Prostate gland (tissue), 2 donors: ENCODE results near the gene SH3TC1. TPM values are rescaled to one million over a fixed set of nuclear protein-coding genes. Genes with fewer than 3 reads are reported as not detected.

Source experiments
- DNase-seq: peaks from one replicate; pipeline ENCODE4 v3.0.0-alpha.2; 2019; ENCODE audit warnings: low spot score
- H3K27ac ChIP-seq, 2 donors: fragments of 200-600 bp; sonication (generic); 2 replicates each; pipeline ENCODE4 v1.5.1; 2017 to 2019
- H3K27me3 ChIP-seq: fragments of 200-600 bp; sonication (generic); replicated peaks from 2 replicates; pipeline ENCODE4 v1.5.1; 2019; ENCODE audit not compliant: insufficient read depth
- H3K36me3 ChIP-seq, 2 donors: fragments of 200-600 bp; sonication (generic); 1 replicate in 1 of 2; 2 replicates in 1 of 2; pipeline versions ENCODE4 v1.5.1 to v1.8.1; 2017 to 2019
- H3K4me1 ChIP-seq: fragments of 200-600 bp; sonication (generic); replicated peaks from 2 replicates; pipeline ENCODE4 v1.5.1; 2019
- H3K4me3 ChIP-seq, 2 donors: fragments of 200-600 bp; sonication (generic); 2 replicates each; pipeline ENCODE4 v1.5.1; 2017 to 2019
- H3K9me3 ChIP-seq: fragments of 200-600 bp; sonication (generic); 2 replicates; pipeline ENCODE4 v1.5.1; 2017
- POLR2A ChIP-seq: fragments of 450-650 bp; IDR thresholded peaks from one replicate; pipeline ENCODE4 v1.6.1; 2016; ENCODE audit warnings: antibody characterized with exemption, mild to moderate bottlenecking
- POLR2AphosphoS5 ChIP-seq: sonication (generic); formaldehyde crosslinking; IDR thresholded peaks from one replicate; pipeline ENCODE4 v1.6.1; 2017; ENCODE audit warnings: antibody characterized with exemption
- WGBS: methylation state at CpG from one replicate; pipeline ENCODE4 v1.1.5; 2018; 5-methylcytosine and 5-hydroxymethylcytosine counted together
- intact Hi-C: fragments of 100-400 bp; cut with DNase I; formaldehyde crosslinking; loops from one replicate; pipeline ENCODE4 v1.14.2; 2022
- total RNA-seq, 2 donors: library from RNA; depleted of rRNA; stranded (reverse); fragments of >200 nt; gene quantifications; one replicate each; pipeline ENCODE4 v1.1.0, GENCODE V29; 2016
- TF ChIP-seq, protein P1 (sequence below), 4 experiments: fragments of 200-600 bp in 2 of 4; fragments of 450-650 bp in 2 of 4; sonication (generic) in 2 of 4; IDR thresholded peaks; 1 replicate in 3 of 4; 2 replicates in 1 of 4; pipeline ENCODE4 v1.5.1; 2016 to 2019; ENCODE audit warnings: antibody characterized with exemption in 4 of 4, mild to moderate bottlenecking in 2 of 4, moderate library complexity in 2 of 4

SH3TC1 gene
- total RNA-seq, 2 donors from 2014 or later, result 22.4 to 37.5 TPM

DNA sequence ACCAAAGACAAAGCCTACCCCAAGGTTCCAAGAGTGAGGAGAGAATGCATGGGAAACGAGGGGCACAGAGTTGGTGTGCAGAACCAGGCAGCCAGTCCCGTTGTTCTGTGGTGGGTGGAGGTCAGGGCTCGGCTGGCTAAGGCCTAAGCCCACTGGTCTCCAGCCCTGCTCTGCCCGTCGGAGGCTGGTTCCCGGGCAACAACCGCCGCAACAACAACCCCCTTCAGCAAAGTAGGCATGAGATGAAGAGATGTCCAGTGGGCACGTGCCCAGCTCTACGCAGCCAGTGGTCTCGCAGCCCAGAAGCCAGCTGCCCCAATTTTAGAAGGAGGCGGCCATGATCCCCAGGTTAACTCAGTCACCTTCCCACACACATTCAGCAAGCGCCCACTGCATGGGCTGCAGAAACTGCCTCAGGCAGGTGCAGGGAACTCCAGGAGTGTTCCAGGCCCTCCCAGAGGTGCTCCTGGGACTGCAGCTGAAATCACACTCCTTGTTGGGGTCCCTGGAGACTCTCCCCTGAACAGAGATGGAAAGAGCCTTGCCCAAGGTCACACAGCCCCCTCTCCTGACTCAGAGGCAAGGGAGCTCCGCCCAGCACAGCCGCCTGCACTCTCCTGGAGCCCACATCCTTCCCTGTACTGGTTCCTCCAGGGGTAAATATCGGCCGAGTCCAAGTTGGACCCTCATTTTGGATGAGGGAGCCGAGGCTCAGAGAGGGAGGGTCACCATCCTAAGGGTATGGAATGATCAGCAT, 45.1 kb downstream of the SH3TC1 start:
- H3K4me1 ChIP-seq, result no peaks in the 10 kb centered on the region
- no peak overlapping the region for H3K4me3 ChIP-seq
- intact Hi-C loops, result loop anchor here (5.0 kb wide), 1 partner anchor 348 kb away; the partner anchor contains the start of gene CPZ
- no peaks in the 10 kb centered on the region for H3K9me3 ChIP-seq
- 92% methylated on average over 18 of the region's 18 CpGs for WGBS
- no peaks in the 10 kb centered on the region for H3K36me3 ChIP-seq
- no peaks in the 10 kb centered on the region for H3K27me3 ChIP-seq
- DNase-seq, result no peak
- H3K27ac ChIP-seq, result no peak overlapping the region
- TF ChIP-seq POLR2A (no peak), POLR2AphosphoS5 (no peak)
- TF ChIP-seq, protein P1, sequence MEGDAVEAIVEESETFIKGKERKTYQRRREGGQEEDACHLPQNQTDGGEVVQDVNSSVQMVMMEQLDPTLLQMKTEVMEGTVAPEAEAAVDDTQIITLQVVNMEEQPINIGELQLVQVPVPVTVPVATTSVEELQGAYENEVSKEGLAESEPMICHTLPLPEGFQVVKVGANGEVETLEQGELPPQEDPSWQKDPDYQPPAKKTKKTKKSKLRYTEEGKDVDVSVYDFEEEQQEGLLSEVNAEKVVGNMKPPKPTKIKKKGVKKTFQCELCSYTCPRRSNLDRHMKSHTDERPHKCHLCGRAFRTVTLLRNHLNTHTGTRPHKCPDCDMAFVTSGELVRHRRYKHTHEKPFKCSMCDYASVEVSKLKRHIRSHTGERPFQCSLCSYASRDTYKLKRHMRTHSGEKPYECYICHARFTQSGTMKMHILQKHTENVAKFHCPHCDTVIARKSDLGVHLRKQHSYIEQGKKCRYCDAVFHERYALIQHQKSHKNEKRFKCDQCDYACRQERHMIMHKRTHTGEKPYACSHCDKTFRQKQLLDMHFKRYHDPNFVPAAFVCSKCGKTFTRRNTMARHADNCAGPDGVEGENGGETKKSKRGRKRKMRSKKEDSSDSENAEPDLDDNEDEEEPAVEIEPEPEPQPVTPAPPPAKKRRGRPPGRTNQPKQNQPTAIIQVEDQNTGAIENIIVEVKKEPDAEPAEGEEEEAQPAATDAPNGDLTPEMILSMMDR (IDR thresholded peaks at IDR 0.05), result no peak

DNA sequence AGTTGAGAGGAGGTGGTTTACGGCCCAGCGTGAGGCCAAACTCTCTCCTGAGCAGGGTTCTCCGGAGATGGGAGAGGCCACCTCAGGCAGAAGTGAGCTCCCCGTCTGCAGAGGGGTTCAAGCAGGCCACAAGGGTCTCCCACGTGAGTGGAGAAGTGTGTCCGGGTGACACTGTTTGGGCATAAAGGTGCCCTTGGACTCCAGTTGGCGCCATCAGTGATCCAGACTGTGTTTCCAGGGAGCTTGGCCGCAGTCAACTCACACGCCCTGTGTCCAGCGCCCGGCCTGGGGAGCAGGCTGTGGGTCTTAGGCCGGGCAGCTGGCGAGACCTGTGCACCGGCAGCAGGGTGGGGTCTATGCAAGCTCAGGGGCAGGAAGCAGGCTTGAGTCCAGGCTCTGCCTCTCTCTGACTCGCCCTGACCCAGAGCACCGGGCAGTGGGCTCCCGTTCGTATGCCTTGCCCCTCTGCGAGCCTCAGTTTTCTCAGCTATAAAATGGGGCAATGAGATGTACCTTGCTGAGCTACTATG, 45.9 kb downstream of the SH3TC1 start:
- H3K4me3 ChIP-seq, result no peak overlapping the region
- H3K9me3 ChIP-seq, result no peaks in the 10 kb centered on the region
- H3K27ac ChIP-seq, result no peak overlapping the region
- H3K4me1 ChIP-seq, result no peaks in the 10 kb centered on the region
- H3K36me3 ChIP-seq, result no peaks in the 10 kb centered on the region
- WGBS, result 94% methylated on average over 14 of the region's 19 CpGs
- TF ChIP-seq POLR2A (no peak), POLR2AphosphoS5 (no peak)
- TF ChIP-seq, protein P1 (IDR thresholded peaks at IDR 0.05), result no peak
- intact Hi-C loops, result loop anchor here (5.0 kb wide), 1 partner anchor 347 kb away; the partner anchor contains the start of gene CPZ
- H3K27me3 ChIP-seq, result no peaks in the 10 kb centered on the region
- no peak for DNase-seq

DNA sequence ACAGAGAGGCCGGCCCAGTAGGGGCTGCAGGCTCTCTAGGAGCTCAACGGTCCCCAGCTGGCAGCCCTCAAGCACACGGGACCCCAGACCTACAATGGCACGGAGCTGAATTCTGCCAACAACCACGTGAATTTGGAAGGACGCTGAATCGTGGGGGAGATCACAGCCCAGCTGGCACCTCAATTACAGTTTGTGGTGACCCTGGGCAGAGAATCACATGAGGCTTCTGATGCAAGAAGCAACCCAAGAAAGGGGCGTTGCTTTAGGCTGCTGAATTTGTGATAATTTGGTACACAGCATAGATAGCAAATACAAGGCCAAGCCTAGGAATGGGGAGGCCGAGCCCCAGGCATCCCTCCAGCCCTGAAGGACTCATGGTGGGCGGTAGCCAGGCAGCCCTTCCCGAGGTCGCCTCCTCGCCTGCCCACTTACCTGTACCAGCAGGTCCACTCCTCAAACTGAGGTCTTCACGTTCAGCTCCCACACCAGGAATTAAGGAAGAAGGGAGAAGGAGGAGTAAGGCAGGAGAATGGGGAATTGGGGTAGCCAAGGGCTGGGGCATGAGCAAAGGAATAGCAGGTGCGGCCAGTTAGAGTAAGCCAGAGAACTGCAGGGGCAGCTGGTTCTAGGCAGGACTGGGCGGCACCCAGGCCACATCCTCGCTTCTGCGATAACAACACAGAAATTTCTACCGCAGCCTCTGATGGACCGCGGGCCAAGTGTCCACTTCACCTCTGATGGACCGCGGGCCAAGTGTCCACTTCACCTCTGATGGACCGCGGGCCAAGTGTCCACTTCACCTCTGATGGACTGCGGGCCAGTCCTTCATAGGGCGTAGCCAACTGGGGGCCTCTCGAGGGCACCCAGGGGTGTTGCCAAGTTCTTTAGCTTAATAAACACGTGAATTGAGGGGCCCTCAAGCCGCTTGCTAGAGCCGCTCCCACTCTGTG, 47.1 kb downstream of the SH3TC1 start:
- intact Hi-C loops, result no loop called here
- WGBS, result 88% methylated on average over 31 of the region's 31 CpGs
- no peaks in the 10 kb centered on the region for H3K36me3 ChIP-seq
- H3K4me1 ChIP-seq, result no peaks in the 10 kb centered on the region
- DNase-seq, result no peak
- H3K9me3 ChIP-seq, result no peaks in the 10 kb centered on the region
- H3K27ac ChIP-seq, result no peak overlapping the region
- H3K27me3 ChIP-seq, result no peaks in the 10 kb centered on the region
- H3K4me3 ChIP-seq, result no peak overlapping the region
- TF ChIP-seq POLR2A, result no peak
- TF ChIP-seq, protein P1 (IDR thresholded peaks at IDR 0.05), result no peak
- TF ChIP-seq POLR2AphosphoS5, result no peak

DNA sequence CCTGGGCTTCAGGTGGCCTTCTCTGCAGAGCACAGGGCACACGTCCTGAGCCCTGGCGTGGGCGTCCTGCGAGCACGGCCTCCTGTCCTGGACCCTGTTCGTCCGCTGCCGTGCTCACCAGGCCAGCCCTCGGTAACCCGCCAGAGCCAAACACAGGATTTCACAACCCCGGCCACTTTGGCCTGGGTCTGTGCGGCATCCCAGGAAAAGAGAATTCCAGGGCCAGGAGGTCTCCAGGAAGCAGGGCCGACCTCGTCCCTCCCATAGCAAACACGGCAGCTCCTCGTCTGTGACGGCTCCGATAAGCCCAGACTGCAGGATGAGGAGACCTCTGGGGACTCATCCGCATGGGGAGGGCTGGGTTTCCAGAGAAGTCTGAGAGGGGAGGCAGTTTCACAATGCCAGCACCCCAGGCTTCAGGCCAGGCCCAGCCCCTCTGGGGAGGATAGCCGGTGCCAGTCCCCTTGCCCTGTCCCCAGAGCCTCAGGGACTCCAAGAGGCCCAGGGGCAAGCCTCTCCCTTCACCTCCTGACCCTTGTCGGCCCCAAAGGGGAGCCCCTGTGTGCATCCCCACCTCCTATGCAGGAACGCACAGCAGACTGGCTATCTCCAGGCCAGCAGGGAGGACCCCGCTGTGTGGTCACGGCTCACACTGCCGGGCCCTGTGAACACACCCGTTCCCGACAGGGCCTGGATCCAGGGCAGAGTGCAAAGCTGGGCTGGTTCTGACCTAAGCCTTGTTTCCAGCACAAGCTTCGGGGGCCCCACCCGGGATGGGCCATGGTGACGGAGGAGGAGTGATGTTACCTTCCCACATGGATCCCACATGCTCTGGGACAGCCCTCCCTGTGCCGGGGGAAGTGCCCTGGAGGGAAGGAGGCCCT, 48.2 kb downstream of the SH3TC1 start:
- 93% methylated on average over 30 of the region's 31 CpGs for WGBS
- H3K27ac ChIP-seq, result no peak overlapping the region
- H3K4me1 ChIP-seq, result no peaks in the 10 kb centered on the region
- H3K4me3 ChIP-seq, result no peak overlapping the region
- TF ChIP-seq, protein P1 (IDR thresholded peaks at IDR 0.05), result no peak
- TF ChIP-seq POLR2AphosphoS5 (no peak), POLR2A (no peak)
- intact Hi-C loops, result no loop called here
- no peaks in the 10 kb centered on the region for H3K27me3 ChIP-seq
- no peak for DNase-seq
- no peaks in the 10 kb centered on the region for H3K9me3 ChIP-seq
- no peaks in the 10 kb centered on the region for H3K36me3 ChIP-seq
